Stimulated activated naive CD4-positive, alpha-beta T cell (primary cell): ENCODE results near the gene BTNL3.
"Not testable (repeated sequence)": the region's sequence is repeated elsewhere in the genome, so short reads cannot be mapped to it uniquely, and the experiment has no call there.

Experiments
- DNase-seq, 6 experiments: peaks; one replicate each; lab custom pipeline; 2025; lab: John Stamatoyannopoulos, UW

Gene BTNL3

GRCh38 chr5:181024245-181025064 is 35.8 kb downstream of the BTNL3 start:
- DNase-seq, result no peak

- no peak for DNase-seq
Observed at GRCh38 chr5:181027452-181028031, 38.9 kb downstream of the BTNL3 start.

GRCh38 chr5:181028032-181028819 is 39.6 kb downstream of the BTNL3 start:
- DNase-seq, result no peak

GRCh38 chr5:181031716-181032115 is 43.1 kb downstream of the BTNL3 start:
- no peak for DNase-seq

- DNase-seq, result no peak
Observed at GRCh38 chr5:181035991-181036815, 47.6 kb downstream of the BTNL3 start.

GRCh38 chr5:181036816-181037364 is 48.2 kb downstream of the BTNL3 start:
- DNase-seq, result no peak

GRCh38 chr5:181037365-181037861 is 48.8 kb downstream of the BTNL3 start:
- no peak for DNase-seq

- no peak for DNase-seq
Observed at GRCh38 chr5:181039471-181039870, 50.8 kb downstream of the BTNL3 start.

- no peak for DNase-seq
Observed at GRCh38 chr5:181039931-181040630, 51.4 kb downstream of the BTNL3 start, which contains the start of gene BTNL9. Gene BTNL9, plus strand, starts transcription at chr5:181040266. Its CDS starts 5,224 bp downstream, at chr5:181045490.

GRCh38 chr5:181040631-181040945 is 51.9 kb downstream of the BTNL3 start:
- DNase-seq, result no peak

GRCh38 chr5:181041043-181041442 is 52.4 kb downstream of the BTNL3 start:
- DNase-seq, result no peak

- no peak for DNase-seq
Observed at GRCh38 chr5:181042036-181042713, 53.5 kb downstream of the BTNL3 start.

- DNase-seq, result no peak
Observed at GRCh38 chr5:181042722-181043121, 54.1 kb downstream of the BTNL3 start.

GRCh38 chr5:181043285-181044092 is 54.8 kb downstream of the BTNL3 start:
- DNase-seq, result no peak

- DNase-seq, result no peak
Observed at GRCh38 chr5:181044093-181044599, 55.5 kb downstream of the BTNL3 start.

GRCh38 chr5:181044662-181045305 is 56.1 kb downstream of the BTNL3 start:
- DNase-seq, result no peak

GRCh38 chr5:181045316-181045715 is 56.7 kb downstream of the BTNL3 start:
- DNase-seq, result no peak

GRCh38 chr5:181045857-181046256 is 57.2 kb downstream of the BTNL3 start:
- not testable (repeated sequence) for DNase-seq

- no peak for DNase-seq
Observed at GRCh38 chr5:181047288-181047687, 58.6 kb downstream of the BTNL3 start.
